Epithelial cell of esophagus (primary cell): ENCODE data around the gene CCDC195.

Source experiments
- DNase-seq: peaks from one replicate; pipeline ENCODE4 v3.0.0; 2010; ENCODE audit warnings: low read depth
- H3K4me3 ChIP-seq: 2 replicates; pipeline ENCODE4 v1.5.1; 2011; ENCODE audit warnings: mild to moderate bottlenecking, low read length, control low read depth
- TF ChIP-seq, protein P1 (sequence below): IDR thresholded peaks from 2 replicates; pipeline ENCODE4 v1.5.1; 2011; ENCODE audit warnings: low read depth, mild to moderate bottlenecking, low read length, control low read depth, inconsistent platforms; ENCODE audit not compliant: insufficient read depth; ENCODE audit errors: missing control alignments

CCDC195 gene

DNA sequence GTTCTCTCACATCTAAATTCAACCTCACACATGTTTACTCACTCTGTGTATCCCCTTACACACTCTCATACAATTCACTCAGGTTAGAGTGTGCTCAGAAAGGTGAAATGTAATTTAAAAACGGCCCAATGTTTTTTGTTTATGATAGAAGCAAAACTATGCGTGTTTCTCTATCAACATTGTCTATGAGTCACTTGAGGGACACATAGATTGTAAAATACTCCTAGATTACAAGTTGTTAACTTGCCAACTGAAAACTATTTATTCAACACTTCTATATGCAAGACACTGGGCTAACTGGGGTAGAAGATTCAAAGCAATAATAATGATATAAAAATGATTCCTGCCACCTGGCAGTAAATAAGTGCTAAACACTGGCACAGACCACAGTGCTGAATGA is 24.6 kb downstream of the CCDC195 start:
- TF ChIP-seq, protein P1, sequence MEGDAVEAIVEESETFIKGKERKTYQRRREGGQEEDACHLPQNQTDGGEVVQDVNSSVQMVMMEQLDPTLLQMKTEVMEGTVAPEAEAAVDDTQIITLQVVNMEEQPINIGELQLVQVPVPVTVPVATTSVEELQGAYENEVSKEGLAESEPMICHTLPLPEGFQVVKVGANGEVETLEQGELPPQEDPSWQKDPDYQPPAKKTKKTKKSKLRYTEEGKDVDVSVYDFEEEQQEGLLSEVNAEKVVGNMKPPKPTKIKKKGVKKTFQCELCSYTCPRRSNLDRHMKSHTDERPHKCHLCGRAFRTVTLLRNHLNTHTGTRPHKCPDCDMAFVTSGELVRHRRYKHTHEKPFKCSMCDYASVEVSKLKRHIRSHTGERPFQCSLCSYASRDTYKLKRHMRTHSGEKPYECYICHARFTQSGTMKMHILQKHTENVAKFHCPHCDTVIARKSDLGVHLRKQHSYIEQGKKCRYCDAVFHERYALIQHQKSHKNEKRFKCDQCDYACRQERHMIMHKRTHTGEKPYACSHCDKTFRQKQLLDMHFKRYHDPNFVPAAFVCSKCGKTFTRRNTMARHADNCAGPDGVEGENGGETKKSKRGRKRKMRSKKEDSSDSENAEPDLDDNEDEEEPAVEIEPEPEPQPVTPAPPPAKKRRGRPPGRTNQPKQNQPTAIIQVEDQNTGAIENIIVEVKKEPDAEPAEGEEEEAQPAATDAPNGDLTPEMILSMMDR: no peak
- no peak overlapping the region for H3K4me3 ChIP-seq
- DNase-seq: no peak

- no peak overlapping the region for H3K4me3 ChIP-seq
- no peak for DNase-seq
- TF ChIP-seq, protein P1: no peak
Observed at GRCh38 chr2:224690868-224691267, 25.3 kb downstream of the CCDC195 start.

GRCh38 chr2:224689539-224689938 is 26.6 kb downstream of the CCDC195 start:
- DNase-seq: no peak
- TF ChIP-seq, protein P1: no peak
- no peak overlapping the region for H3K4me3 ChIP-seq

DNA sequence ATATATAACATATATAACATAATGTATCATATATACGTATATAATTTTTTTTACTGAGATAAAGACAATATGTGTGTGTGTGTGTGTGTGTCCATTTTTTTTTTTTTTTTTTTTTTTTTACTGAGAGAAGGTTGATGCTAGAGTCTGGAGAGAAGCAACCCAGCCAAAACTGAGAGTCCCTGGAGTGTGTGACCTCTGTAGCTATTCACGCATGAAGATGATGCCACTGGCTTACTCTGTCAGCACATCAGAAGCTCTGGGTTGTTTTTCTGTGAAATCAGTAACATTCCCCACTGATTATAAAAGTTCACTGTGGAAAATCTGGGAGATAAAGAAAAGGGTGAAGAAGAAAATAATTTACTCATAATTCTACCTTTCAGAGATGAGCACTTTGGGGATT is 27.2 kb downstream of the CCDC195 start:
- H3K4me3 ChIP-seq: no peak overlapping the region
- TF ChIP-seq, protein P1: no peak
- DNase-seq: no peak

DNA sequence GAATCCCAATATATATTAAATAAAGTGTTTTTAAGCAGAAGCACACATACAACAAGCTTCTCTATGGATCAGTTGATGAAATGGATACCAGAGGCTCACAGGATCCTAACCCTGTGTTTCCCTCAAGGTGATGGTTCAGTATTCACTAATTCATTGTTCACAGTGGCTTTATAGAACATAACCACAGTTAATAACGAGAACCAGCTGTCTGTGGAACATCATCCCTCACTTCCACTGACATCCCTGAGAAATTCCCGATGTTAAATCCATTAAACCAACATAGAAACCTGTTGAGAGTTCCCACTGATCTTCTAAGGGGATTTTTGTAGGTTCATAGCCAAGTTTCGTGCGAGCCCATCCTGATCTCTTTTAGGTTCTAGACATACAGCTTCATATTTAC is 29.0 kb downstream of the CCDC195 start:
- no peak for DNase-seq
- H3K4me3 ChIP-seq: no peak overlapping the region
- TF ChIP-seq, protein P1: no peak

DNA sequence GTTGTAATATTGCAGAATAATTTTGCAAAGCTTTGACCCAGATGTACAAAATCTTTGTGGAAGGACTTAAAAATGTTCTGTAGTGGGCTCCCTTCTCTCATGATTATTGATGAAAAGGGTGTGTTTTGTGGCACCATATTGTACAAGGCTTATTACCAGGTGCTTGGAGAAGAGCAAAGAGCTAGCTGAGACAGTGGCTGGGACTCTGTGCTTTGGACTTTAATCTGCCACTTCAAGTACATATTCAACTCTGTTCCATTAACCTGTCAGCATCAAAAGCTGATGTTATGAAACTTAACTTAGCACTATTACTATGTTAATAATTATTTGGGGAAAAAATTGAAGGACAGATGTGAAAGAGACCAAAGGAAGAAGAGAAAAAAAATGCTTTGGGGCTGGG is 31.0 kb downstream of the CCDC195 start:
- no peak overlapping the region for H3K4me3 ChIP-seq
- TF ChIP-seq, protein P1: no peak
- no peak for DNase-seq

DNA sequence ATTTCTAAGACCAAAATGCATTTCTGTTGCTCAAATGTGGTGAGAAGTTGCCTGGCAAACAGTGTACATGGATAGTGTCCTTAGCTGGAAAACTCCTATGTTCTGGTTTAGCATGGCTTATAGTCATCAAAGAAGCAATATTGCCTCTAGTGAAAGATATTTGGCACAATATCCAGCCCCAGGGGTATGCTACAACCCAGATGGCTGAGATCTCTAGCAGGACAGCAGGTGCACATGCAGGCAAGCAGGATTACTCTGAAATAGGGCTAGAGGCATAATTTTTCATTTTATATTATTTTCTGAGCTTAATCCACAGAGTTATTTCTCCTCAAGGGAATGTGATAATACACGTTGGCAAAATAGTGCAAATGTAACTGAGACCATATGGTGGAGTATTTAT is 34.0 kb downstream of the CCDC195 start:
- H3K4me3 ChIP-seq: no peak overlapping the region
- TF ChIP-seq, protein P1: no peak
- DNase-seq: no peak
